Measurements from ENCODE around the gene THOC6.
"Not testable (repeated sequence)": the region's sequence is repeated elsewhere in the genome, so short reads cannot be mapped to it uniquely, and the experiment has no call there.

- TF ChIP-seq, protein P1, sequence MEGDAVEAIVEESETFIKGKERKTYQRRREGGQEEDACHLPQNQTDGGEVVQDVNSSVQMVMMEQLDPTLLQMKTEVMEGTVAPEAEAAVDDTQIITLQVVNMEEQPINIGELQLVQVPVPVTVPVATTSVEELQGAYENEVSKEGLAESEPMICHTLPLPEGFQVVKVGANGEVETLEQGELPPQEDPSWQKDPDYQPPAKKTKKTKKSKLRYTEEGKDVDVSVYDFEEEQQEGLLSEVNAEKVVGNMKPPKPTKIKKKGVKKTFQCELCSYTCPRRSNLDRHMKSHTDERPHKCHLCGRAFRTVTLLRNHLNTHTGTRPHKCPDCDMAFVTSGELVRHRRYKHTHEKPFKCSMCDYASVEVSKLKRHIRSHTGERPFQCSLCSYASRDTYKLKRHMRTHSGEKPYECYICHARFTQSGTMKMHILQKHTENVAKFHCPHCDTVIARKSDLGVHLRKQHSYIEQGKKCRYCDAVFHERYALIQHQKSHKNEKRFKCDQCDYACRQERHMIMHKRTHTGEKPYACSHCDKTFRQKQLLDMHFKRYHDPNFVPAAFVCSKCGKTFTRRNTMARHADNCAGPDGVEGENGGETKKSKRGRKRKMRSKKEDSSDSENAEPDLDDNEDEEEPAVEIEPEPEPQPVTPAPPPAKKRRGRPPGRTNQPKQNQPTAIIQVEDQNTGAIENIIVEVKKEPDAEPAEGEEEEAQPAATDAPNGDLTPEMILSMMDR (IDR thresholded peaks at IDR 0.05; ENCODE audit: poor library complexity): not testable (repeated sequence)
- TF ChIP-seq EZH2 (IDR thresholded peaks at IDR 0.05; ENCODE audit: borderline replicate concordance): not testable (repeated sequence)
Observed at GRCh38 chr16:3072148-3072547, 48.3 kb downstream of the THOC6 start.

Data from hepatocyte (in vitro differentiated cells).